EL (cell line): Measurements from ENCODE around the gene TMEM132E.

Source experiments
- DNase-seq: peaks from one replicate; pipeline ENCODE4 v3.0.0-alpha.2; 2016

Gene TMEM132E

GRCh38 chr17:34637041-34637547, 57.7 kb downstream of the TMEM132E start:
- no peak for DNase-seq

- DNase-seq, result peak; percentile 74
Observed at GRCh38 chr17:34637548-34638525, 58.5 kb downstream of the TMEM132E start.

GRCh38 chr17:34638526-34639260, 59.3 kb downstream of the TMEM132E start:
- DNase-seq, result no peak

GRCh38 chr17:34639706-34640425, 60.5 kb downstream of the TMEM132E start:
- no peak for DNase-seq

- DNase-seq, result no peak
Observed at GRCh38 chr17:34641368-34641767, 62.0 kb downstream of the TMEM132E start.

GRCh38 chr17:34644941-34645550, 65.7 kb downstream of the TMEM132E start:
- DNase-seq, result no peak

GRCh38 chr17:34645594-34645993, 66.2 kb downstream of the TMEM132E start:
- no peak for DNase-seq

GRCh38 chr17:34647511-34647910, 68.1 kb downstream of the TMEM132E start:
- no peak for DNase-seq

- DNase-seq, result no peak
Observed at GRCh38 chr17:34650051-34650750, 70.8 kb downstream of the TMEM132E start.

GRCh38 chr17:34651402-34651811, 72.0 kb downstream of the TMEM132E start:
- DNase-seq, result no peak

- no peak for DNase-seq
Observed at GRCh38 chr17:34652021-34652555, 72.7 kb downstream of the TMEM132E start.

- no peak for DNase-seq
Observed at GRCh38 chr17:34653511-34653910, 74.1 kb downstream of the TMEM132E start.

- no peak for DNase-seq
Observed at GRCh38 chr17:34654276-34654880, 75.0 kb downstream of the TMEM132E start.

GRCh38 chr17:34654881-34655276, 75.5 kb downstream of the TMEM132E start:
- DNase-seq, result no peak

GRCh38 chr17:34656801-34657200, 77.4 kb downstream of the TMEM132E start:
- no peak for DNase-seq

- no peak for DNase-seq
Observed at GRCh38 chr17:34658811-34659560, 79.6 kb downstream of the TMEM132E start.

GRCh38 chr17:34663714-34664113, 84.3 kb downstream of the TMEM132E start:
- DNase-seq, result no peak

GRCh38 chr17:34665150-34665806, 85.9 kb downstream of the TMEM132E start:
- DNase-seq, result no peak
